Fibroblast of mammary gland (primary cell): Measurements from ENCODE around the gene CTPS1.

Experiments used
- DNase-seq: peaks from one replicate; pipeline ENCODE4 v3.0.0-alpha.2; 2010; ENCODE audit warnings: low read depth
- H3K4me3 ChIP-seq: 2 replicates; pipeline ENCODE4 v1.5.1; 2011; ENCODE audit warnings: low read depth, mild to moderate bottlenecking, low read length, moderate library complexity; ENCODE audit not compliant: control insufficient read depth
- CTCF ChIP-seq: conservative IDR thresholded peaks from 2 replicates; pipeline ENCODE4 v1.5.1; 2011; ENCODE audit warnings: low read depth, low read length, inconsistent platforms; ENCODE audit not compliant: control insufficient read depth, insufficient read depth

The CTPS1 gene

DNA sequence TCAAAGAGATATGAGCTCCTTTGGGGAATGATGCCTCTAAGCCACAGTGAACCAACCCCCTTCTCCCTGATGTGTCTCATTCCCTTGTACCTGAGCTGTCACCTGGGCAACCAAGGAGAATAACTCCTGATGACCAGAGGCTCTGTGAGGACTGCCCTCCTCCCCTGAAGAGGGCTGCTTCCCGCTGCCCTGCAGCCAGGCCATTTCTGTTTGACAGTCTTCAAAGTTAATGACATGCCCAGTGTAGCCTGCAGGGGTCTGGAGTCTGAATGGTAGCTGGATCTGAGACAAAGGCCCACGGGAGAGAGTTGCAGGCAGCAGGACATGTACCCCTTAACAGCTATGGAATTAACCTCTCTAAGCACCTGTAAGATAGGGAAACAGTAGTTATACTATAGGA, 45.5 kb downstream of the CTPS1 start:
- no peak for DNase-seq
- no peak for TF ChIP-seq CTCF
- H3K4me3 ChIP-seq: no peak overlapping the region

DNA sequence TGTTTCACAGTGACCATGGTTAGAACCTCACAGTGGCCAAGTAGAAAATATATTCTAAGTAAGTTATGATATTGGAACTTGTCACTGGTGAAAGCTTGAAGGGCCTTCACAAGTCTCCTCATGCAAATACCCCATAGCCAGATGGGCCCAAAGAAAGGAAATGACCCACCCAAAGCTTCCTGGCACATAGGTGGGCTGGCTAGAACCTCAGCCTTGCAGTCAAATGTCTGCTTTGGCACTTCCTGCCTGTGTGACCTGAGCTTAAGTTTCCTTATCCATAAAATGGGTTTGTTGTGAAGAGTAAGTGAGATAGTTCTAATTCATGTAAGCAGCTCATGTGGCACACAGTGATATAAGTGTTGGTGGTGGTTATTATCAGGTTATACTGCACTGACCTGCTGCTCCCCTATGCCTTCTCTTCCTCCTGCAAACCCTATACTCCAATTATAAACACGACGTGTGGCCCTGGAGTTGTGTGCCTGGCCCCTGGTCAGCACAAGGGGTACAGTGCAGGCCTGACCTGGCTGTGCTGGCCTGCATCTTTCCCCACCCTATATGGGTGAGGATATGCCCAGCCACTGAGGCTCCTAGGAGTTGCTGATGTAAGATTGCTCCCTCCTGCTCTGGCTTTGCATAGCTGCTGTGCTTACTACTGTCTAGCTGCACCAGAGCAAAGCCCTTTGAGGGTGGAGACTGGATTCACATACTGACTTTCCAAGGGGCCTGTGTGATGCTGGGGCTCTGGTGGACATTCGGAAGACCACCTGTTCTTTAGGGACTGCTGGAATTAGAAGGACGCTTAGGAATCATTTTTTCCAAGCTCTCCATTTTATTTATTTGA, 46.7 kb downstream of the CTPS1 start:
- no peak for TF ChIP-seq CTCF
- no peak for DNase-seq
- H3K4me3 ChIP-seq: no peak overlapping the region

DNA sequence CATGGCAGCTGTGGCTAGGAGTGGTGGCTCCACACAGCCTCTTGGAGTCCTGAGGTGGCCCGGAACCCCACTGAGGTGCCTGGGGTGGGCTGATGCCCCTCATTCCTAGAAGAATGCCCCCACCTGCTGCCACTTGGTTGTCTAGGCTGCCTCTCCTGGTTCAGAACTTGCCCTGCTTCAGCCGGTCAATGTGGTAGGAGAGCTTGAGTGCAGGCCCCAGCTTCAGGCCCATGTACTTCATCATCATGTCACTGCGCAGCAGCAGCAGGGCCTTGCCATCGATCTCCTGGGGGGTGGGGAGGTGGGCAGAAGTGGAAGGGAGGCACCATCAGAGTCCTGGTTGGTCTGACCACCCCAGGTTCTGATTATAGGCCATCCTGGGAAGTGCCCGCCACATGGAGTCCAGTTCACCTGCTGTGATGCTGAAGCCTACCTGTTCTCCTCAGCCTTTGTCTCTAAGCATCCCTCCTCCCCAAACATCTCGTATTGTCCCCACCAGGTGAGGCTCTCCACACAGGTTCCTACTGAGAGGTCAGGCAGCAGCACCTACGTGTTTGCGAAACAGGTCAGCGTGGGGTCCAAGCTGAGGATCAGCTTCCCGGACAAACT, 48.6 kb downstream of the CTPS1 start:
- no peak for TF ChIP-seq CTCF
- no peak for DNase-seq

GRCh38 chr1:41030872-41031616, 51.5 kb downstream of the CTPS1 start:
- DNase-seq: no peak
- no peak for TF ChIP-seq CTCF
- no peak overlapping the region for H3K4me3 ChIP-seq

More for the DNA sequence above, 48.6 kb downstream of the CTPS1 start:
- no peak overlapping the region for H3K4me3 ChIP-seq

DNA sequence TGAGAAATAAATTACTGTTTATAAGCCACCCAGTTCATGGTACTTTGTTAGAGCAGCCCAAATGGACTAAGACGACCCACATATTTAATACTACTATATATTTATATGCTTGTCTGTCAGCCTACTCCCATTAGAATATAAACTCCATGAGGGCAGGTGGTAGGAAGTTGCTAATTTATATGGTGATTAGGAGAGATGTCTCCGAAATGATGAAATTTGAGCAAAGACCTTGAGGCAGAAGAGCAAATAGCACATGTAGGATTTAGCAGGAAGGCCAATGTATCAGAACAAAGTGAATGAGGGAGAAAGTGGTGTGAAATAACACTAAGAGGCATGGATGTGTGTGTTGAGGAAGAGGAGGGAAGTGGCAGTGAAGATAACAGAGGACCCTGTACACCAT, 52.7 kb downstream of the CTPS1 start:
- no peak overlapping the region for H3K4me3 ChIP-seq
- DNase-seq: no peak
- no peak for TF ChIP-seq CTCF

DNA sequence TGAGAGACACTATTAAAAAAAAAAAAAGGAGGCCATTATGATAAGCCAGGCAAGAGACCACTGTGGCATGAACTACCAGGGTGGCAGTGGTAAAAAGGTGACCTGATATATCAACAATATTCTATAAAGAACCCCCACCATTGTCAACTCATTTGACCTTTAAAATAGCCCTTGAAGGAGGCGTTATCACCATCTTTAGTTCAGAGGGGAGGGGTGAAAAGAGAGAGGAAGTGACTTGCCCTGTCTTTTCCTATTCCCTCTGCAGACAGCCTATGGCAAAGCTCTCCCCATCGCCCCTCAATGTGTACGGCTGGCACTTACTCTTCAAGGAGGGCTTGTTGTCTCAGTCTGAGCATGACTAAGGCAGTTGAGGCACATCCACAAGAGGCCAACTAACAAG, 53.8 kb downstream of the CTPS1 start:
- H3K4me3 ChIP-seq: no peak overlapping the region
- no peak for TF ChIP-seq CTCF
- DNase-seq: no peak
